Stimulated activated CD4-positive, alpha-beta T cell treated with anti-CD3 and anti-CD28 coated beads, Interleukin-12 subunit alpha, Interleukin-12 subunit beta, amount 100 ng/mL, for 24 hours (primary cell): ENCODE data around the gene KCNA3.
"Not testable (repeated sequence)": the region's sequence is repeated elsewhere in the genome, so short reads cannot be mapped to it uniquely, and the experiment has no call there.

Experiments
- DNase-seq, 2 experiments: peaks; one replicate each; pipeline ENCODE4 v3.0.0-alpha.2; 2020; ENCODE audit warnings: low read depth in 2 of 2

KCNA3 gene

DNA sequence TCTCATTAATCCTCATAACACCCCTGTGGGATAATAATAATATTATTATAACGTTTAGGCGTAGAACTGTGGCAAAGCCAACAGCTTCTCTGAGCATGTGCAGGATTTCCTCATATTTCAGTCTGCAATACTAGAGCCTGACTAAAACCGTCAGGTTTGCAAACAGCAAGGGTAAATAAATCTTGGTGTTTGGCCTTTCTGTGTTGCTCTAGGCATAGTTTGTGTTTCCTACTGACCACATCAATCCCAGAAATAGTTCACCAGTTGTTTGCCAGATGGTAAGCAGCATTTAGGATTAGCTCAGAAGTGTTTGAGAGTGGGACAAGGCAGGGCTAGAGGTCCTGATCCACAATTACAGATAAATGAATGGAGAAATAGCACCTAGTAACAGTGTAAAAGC, 2.8 kb upstream of the KCNA3 start:
- DNase-seq, result no peak

- DNase-seq, result no peak
Observed at GRCh38 chr1:110676970-110677369, 2.2 kb upstream of the KCNA3 start.

- no peak for DNase-seq
Observed at GRCh38 chr1:110675060-110675791, 486 bp upstream of the KCNA3 start.

DNA sequence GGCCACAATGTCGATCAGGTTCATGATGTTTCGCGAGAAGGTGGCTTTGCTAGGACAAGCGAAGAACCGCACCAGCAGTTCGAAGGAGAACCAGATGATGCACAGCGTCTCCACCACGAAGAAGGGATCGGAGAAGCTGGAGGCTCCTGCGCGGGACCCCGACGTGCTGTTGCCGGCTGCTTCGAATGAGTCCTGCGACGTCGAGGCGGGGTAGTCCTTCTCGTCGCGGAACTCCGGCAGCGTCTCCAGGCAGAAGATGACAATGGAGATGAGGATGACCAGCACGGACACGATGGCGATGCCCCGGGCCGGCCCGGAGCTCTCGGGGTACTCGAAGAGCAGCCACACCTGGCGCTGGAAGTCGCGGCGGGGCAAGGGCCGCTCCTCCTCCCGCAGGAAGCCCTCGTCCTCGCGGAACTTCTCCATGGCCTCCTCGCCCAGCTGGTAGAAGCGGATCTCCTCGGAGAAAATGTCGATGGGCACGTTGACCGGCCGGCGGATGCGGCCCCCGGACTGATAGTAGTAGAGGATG, 869 bp downstream of the KCNA3 start:
- peak in 1 of 2 experiments; percentile 13 for DNase-seq

- DNase-seq, result peak in 1 of 2 experiments; percentile 6
Observed at GRCh38 chr1:110673197-110673701, 1.5 kb downstream of the KCNA3 start.

DNA sequence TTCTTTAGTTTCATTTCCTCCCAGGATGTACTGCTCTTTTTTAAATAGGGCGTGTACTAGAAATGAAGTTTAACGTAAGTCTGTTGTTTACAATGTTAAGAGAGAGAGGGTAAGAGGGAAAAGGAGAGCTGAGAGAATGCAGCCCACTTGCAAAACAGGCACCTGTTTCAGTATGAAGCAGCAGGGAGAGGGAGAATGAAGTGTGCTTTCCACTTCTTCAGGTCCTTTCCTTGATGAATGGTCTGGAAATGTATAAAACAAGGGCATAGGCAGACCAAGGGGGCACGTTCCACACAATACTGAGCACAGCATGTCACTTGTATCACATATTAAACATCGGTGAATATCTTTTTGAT, 2.0 kb downstream of the KCNA3 start:
- no peak for DNase-seq

GRCh38 chr1:110672001-110672752, 2.6 kb downstream of the KCNA3 start:
- DNase-seq, result peak in 1 of 2 experiments; percentile 67

DNA sequence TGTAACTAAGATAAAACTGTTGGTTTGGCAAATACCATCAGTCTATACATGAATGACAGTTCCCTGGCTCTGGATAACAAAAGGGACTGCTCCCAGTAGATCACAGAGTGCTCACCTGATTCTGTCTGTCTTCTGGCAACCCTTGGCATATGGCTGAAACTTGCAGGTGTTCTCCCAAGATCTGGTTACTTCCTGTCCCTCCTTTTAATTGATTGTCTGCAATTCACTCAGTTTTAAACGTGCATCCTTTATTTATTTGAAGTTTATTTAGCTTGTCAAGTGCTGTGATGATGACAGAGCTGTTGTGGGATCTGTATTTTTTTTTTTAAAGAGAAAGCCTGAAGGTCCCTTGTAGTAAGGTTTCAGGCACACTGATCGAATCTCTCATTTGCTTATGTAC, 3.4 kb downstream of the KCNA3 start:
- DNase-seq, result no peak

DNA sequence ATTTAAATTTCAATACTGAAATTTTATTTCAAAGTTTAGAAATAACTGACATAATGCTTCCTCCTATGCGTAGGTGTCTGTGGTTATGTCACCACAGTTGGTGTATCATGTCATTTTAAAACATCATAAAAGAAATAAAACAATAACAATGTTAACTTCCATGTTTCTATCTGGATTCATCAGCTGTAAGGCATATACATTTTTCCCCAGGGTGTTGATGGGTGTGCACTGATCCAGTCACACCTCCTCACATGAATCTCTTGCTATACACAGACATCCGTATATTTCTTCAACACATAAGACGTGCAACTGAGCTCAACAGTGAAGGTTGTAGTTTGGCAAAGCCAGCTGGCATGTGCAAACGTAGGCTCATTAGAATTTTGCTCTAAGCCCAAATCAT, 6.2 kb downstream of the KCNA3 start:
- DNase-seq, result no peak

DNA sequence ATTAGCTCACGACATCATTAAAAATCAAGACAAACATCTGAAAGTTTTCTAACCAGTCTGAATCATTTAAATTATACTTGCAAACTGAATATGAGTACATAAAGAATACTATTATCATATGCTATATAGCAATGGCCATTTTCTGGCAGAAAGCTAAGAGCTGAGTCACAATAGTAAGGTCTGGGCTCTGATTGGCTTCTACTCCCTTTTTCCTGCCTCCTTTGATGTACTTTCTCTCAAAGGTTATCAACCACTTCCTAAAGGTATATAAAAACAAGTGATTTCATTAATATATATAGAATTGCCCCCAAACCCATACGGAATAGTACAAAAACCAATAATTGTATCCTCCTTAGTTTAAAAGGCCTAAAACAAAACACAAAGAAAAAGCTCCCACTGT, 7.0 kb downstream of the KCNA3 start:
- DNase-seq, result no peak

DNA sequence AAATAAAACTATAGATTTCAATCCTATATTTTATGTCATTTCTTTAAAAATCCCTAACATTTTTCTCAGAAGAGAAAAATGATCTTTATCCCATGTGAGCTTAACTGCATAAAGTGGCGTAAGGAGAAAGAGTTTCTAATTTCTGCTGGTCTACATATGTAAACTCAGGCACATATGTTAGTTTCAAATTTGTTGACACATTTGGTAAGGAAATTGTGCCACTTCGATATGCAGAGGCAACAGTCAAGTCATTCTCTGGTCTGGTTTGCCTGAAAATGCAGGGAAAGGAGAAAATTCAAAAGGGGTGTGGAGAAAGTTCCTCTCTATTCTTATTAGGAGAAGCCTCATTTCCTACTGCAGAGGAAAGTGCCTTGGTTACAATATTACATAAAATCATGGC, 11.5 kb downstream of the KCNA3 start:
- DNase-seq, result no peak

GRCh38 chr1:110659559-110659958, 15.2 kb downstream of the KCNA3 start:
- not testable (repeated sequence) for DNase-seq

GRCh38 chr1:110657351-110657750, 17.4 kb downstream of the KCNA3 start:
- no peak for DNase-seq

DNA sequence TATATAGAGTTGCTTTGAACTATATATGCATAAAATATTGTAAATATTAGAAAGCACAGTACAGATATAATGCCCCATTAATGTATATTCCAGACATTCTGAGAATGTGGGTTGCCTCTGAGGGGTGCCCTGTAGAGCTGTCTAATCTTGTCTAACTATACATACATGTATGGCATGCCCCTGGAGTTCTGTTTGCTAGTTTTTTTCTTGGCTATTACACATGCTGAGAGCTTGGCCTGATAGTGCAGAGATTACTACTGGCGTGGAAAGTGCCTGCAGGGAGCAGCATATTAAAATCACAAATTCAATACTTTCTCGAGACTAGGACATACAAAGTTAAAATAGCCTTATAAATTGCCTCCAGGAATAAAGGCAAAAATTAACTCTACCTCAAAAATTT, 24.1 kb downstream of the KCNA3 start:
- DNase-seq, result no peak

GRCh38 chr1:110648417-110648816, 26.3 kb downstream of the KCNA3 start:
- DNase-seq, result no peak

GRCh38 chr1:110647254-110647891, 27.4 kb downstream of the KCNA3 start:
- no peak for DNase-seq

DNA sequence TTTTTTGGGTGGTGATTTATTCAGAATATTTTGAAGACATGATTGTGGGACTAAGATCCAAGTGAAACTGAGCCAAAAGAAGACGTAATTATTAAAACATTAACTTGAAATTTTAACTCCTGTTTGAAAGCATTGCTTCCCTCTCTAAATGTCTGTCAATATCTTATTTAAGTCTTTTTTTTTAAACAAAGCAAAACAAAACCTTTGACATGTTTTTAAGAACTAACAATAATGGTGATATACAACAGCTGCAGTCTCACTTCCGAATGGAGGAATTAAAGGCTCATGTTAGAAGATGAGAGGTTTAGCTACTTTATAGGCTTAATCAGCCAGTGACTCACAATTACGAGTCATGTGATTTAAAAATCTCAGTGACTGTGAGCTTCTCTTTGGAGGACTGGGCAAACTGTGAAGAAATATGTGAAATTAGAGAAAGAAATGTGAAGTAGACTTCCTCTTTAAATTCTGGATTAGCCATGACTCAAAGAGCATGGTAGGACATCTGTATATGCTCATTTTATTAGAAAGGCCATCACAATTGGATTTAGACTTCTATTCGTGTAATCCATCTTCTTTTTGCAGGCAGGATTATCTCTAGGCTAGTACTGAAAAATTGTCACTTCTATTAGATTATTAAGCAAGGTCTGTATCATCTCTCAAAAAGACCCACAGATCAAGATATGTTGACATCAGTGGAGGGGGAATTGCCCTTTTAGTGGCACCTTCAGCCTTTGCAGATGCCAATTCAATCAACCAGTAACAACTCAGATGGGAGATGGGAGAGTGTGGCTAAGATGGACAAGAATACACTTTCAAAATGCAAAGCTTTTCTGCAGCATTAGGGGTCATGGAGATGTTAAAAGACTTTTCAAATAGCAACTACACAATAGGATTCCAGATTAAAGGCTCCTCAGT, 28.7 kb downstream of the KCNA3 start:
- DNase-seq, result no peak

GRCh38 chr1:110645211-110645610, 29.5 kb downstream of the KCNA3 start:
- no peak for DNase-seq

DNA sequence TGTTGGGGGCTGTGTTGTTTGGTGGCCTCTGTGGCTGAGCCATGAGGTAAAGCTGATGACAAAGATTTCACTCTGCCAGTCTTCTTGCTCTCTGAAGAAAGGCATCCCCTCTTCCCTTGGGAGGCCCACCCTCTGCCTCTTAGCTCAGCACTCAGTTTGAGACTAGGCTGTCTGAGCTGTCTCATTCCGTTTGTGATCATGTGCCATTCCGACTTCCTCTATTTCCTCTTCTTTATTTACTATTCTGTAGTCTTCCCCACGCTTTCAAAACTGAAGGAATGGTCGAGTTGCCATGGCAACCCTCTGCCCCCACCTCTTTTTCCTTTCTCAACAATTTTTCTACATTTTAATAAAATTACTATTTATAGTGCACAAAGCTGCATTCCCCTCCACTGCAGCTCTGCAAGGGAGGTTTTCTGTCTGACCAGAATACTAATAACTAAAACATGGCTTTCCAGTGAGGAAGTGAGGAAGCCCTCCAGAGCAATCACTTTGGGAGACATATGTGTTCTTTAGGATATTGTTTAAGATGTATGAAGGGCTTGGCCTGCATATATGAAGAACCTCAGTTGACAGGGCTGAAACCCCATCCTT, 30.8 kb downstream of the KCNA3 start:
- no peak for DNase-seq

DNA sequence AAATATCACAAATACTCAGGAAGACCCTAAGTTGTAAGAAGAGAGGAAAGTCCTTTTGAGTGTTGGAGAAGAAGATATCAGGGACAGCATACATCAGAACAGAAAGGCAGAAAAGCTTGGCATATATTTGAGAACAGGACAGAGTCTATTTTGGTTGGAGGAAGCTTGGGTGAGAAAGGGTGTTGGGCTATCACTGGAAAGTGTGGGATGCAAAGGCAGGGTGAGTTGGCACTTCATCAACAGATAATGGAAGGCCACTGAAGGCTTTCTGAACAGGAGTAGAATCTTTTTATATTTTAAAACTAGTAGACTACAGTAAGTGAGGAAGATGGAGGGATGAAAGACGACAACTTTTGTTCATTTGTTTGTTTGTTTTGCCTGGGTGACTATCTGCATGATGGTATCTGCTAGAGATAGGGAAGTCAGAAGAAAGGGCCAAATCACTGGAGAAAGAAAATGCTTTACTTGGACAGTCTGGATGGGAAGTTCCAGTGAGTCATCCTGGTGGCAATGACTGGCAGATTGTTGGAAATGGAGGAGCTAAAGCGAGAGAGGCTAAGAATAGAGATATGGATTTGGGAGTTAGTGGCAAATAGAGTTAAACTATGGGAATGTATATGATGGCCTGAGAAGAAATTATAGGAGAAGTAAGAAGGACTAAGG, 34.9 kb downstream of the KCNA3 start:
- DNase-seq, result no peak
